Measurements from ENCODE around the gene FLT3LG. TPM values are rescaled to one million over a fixed set of nuclear protein-coding genes. Genes with fewer than 3 reads are reported as not detected.
A peak's percentile ranks its signal among the peaks of the same experiment; 100 is the strongest.
"Not testable (repeated sequence)": the region's sequence is repeated elsewhere in the genome, so short reads cannot be mapped to it uniquely, and the experiment has no call there.

The FLT3LG gene
- total RNA-seq, 2 experiments from 2014 or later = 280 to 297 TPM

DNA sequence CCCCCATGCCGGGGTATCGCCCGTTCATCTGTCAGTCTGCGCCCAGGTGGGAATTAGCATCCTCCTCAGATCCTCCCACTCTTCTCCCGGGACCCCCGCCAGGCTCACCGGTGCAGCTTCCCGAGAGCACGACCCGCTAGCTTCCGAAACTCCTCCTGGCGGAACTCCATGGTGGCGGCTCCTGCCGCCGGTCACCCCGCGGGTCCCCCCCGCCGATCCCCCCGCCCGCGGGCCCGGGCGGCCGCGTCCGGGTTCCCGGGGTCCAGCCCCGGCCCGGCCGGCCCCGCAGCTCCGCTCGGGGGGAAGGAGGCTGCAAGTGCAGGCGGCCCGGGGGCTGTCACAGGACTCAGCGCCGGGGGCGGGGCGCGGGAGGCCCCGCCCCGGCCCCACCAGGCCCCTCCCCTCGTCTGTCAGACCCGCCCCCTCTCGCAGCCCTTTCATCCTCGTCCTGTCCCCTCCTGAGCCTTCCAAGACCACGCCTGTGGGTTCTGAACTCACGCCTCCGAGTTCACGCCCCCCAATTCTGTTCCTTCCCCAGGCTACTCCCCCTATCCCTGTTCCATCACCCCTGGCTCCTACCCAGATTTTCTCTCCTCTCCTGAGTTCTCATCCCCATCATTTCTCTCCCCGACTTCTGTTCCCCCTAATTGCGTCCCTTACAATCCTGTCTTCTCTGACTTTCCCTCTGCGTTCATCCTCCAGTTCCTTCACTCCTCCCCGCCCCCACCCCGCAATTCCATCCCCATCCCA, 32.6 kb upstream of the FLT3LG start, which contains the start of gene SLC17A7:
Gene SLC17A7, minus strand, starts transcription at position 318 of the 750 bp plus-strand sequence. Its CDS starts 148 bp downstream, at position 170.
- DNase-seq (peak; percentile 68), ATAC-seq (peak; percentile 9)
- Mint-ChIP-seq H3K27ac (no peak within 1 kb of the TSS), H3K4me1 (ENCODE audit: low read depth) (peaks cover 43% of the 10 kb centered on the region), H3K36me3 (ENCODE audit: low read depth) (peaks cover 6% of the 10 kb centered on the region), H3K9me3 (ENCODE audit: insufficient read depth) (no peaks in the 10 kb centered on the region), H3K4me3 (peak within 1 kb of the TSS; percentile 78), H3K27me3 (ENCODE audit: low read depth) (peaks cover 58% of the 10 kb centered on the region)
- ChIA-PET POLR2A (interaction anchor here (0.6 to 1.3 kb wide), 2 partner anchors 11 to 81 kb away, joined by 3 to 4 read pairs; partner anchors contain the start of gene PIH1D1), CTCF (interaction anchor here (1.4 to 4.4 kb wide), 5 partner anchors 11 to 49 kb away, joined by 4 to 40 read pairs (median 8); partner anchors contain the start of genes FLT3LG, PIH1D1 and PTH2)

DNA sequence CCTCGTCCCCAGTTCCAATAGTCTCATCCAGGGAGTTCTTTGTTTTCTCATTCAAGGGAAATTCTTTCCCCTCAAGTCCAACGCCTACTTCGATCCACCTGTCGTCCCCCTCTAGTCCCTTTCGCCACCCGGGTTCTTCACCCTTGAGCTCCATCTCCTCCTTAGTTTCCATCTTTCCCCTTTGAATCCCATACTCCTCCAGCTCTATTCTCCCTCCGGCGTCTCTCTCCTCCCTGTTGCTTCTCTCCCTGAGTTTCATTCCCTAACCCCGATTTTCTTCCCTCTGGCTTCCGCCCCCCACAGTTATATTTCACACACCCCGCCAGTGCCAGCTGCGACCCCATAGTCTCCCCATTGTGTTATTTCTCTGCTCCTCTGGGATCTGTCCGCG, 32.1 kb upstream of the FLT3LG start:
- Mint-ChIP-seq H3K9me3 (ENCODE audit: insufficient read depth) (no peaks in the 10 kb centered on the region), H3K4me3 (peak overlapping the region; percentile 78), H3K4me1 (ENCODE audit: low read depth) (peaks cover 48% of the 10 kb centered on the region), H3K27ac (no peak overlapping the region), H3K27me3 (ENCODE audit: low read depth) (peaks cover 54% of the 10 kb centered on the region), H3K36me3 (ENCODE audit: low read depth) (peaks cover 11% of the 10 kb centered on the region)
- ATAC-seq (no peak), DNase-seq (no peak)
- CTCF ChIA-PET = interaction anchor here (1.4 to 4.4 kb wide), 5 partner anchors 10 to 50 kb away, joined by 4 to 40 read pairs (median 8); partner anchors contain the start of genes FLT3LG, PIH1D1 and PTH2
- POLR2A ChIA-PET = interaction anchor here (1.3 kb wide), 1 partner anchor 10 kb away, joined by 4 read pairs; the partner anchor contains the start of gene PIH1D1

DNA sequence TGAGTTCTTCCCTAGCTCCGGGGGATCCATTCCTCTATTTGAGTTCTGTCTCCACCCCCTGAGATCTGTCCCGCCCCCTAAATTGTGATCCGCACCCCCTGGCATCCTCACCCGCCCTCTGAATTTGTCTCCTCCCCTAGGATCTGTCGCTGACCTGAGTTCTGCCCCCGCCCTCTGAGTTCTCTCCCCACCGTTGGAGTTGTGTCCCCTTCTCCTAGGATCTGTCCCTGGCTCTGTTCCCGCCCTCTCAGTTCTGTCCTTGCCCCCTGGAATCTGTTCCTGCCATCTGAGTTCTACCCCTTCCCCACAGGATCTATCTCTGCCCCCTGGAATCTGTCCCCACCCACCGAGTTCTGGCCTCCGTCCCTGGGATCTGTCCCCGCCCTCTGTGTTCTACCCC, 31.7 kb upstream of the FLT3LG start:
- Mint-ChIP-seq H3K9me3 (ENCODE audit: insufficient read depth) (no peaks in the 10 kb centered on the region), H3K27me3 (ENCODE audit: low read depth) (peaks cover 50% of the 10 kb centered on the region), H3K27ac (no peak overlapping the region), H3K4me3 (peak overlapping the region; percentile 78), H3K4me1 (ENCODE audit: low read depth) (peaks cover 50% of the 10 kb centered on the region), H3K36me3 (ENCODE audit: low read depth) (peaks cover 12% of the 10 kb centered on the region)
- ATAC-seq (no peak), DNase-seq (peak; percentile 42)
- POLR2A ChIA-PET = interaction anchor here (1.3 kb wide), 1 partner anchor 10 kb away, joined by 4 read pairs; the partner anchor contains the start of gene PIH1D1
- CTCF ChIA-PET = interaction anchor here (0.8 to 4.4 kb wide), 12 partner anchors 10 to 345 kb away, joined by 3 to 40 read pairs (median 4); partner anchors contain the start of genes ALDH16A1, FLT3LG, PIH1D1 and PTH2

DNA sequence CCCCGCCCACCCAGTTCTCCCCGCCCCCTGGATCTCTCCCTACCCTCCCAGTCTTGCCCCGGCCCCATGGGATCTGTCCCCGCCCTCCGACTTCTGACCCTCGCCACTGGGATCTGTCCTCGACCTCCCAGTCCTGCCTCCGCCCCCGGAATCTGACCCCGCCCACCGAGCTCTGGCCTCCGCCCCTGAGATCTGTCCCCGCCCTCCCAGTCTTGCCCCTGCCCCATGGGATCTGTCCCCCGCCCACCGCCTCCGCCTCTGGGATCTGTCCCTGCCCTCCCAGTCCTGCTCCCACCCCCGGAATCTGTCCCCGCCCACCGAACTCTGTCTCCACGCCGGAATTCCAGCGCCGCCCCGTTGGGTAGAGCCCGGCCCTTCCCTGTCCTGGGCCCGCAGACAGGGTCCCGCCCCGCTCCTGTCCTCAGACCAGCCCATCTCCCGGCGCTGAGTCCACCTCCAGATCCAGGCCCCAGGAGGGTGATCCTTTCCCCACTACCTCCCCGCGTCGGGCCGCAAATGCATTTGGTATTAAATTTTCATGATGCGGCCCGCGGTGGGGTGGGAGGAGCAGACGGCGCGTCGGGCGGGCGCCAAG, 31.1 kb upstream of the FLT3LG start:
- ChIA-PET CTCF (interaction anchor here (0.8 to 4.4 kb wide), 13 partner anchors 9 to 345 kb away, joined by 3 to 40 read pairs (median 4); partner anchors contain the start of genes ALDH16A1, FLT3LG, PIH1D1 and PTH2), POLR2A (interaction anchor here (0.6 to 1.3 kb wide), 3 partner anchors 9 to 1632 kb away, joined by 4 to 5 read pairs (median 4); partner anchors contain the start of gene PIH1D1)
- Mint-ChIP-seq H3K27ac (peak overlapping the region; percentile 84), H3K27me3 (ENCODE audit: low read depth) (peaks cover 45% of the 10 kb centered on the region), H3K4me1 (ENCODE audit: low read depth) (peaks cover 55% of the 10 kb centered on the region), H3K4me3 (peak overlapping the region; percentile 78), H3K36me3 (ENCODE audit: low read depth) (peaks cover 17% of the 10 kb centered on the region), H3K9me3 (ENCODE audit: insufficient read depth) (no peaks in the 10 kb centered on the region)
- DNase-seq (peak; percentile 75), ATAC-seq (peak; percentile 32)

DNA sequence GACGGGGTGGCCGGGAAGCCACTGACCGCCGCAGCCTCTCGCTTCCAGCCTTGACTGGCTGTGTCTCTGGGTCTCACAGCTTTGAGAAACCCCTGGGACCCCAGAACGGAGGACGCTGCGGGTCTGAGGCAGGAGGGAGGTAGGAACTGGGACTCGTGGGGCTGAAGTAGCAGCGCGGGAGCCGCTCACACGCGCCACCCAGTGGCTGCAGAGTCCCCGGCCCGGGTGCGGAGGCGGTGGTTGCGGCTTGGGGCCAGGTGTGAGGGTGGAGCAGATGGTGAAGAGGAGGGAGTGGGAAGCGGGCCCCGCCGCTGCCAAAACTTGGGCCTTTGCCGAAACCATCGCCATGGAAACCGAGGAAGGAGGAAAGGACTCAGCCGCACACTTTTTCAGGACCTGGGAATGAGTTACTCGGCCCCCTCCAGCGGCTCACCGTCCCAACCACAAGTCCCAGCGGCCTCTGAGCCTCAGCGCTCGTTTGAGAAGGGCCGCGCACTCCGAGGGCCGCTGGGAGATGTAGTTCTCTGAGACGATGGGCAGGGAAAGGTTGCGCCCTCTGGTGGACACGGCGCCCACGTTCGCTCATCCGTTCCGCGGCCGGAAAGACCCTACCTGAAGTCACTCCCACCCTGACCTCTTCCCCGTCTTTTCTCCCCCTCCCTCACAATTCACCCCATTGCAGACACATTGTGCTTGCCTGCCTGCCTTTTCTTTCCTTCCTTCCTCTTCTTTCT, 30.5 kb upstream of the FLT3LG start:
- H3K36me3 Mint-ChIP-seq (ENCODE audit: low read depth) = peaks cover 23% of the 10 kb centered on the region
- H3K27me3 Mint-ChIP-seq (ENCODE audit: low read depth) = peaks cover 38% of the 10 kb centered on the region
- CTCF ChIA-PET = interaction anchor here (0.6 to 4.4 kb wide), 15 partner anchors 8 to 346 kb away, joined by 3 to 40 read pairs (median 4); partner anchors contain the start of genes ALDH16A1, FLT3LG, PIH1D1 and PTH2
- H3K4me1 Mint-ChIP-seq (ENCODE audit: low read depth) = peaks cover 60% of the 10 kb centered on the region
- H3K9me3 Mint-ChIP-seq (ENCODE audit: insufficient read depth) = no peaks in the 10 kb centered on the region
- DNase-seq (peak; percentile 96), ATAC-seq (peak; percentile 88)
- H3K27ac Mint-ChIP-seq = peak overlapping the region; percentile 84
- H3K4me3 Mint-ChIP-seq = peak overlapping the region; percentile 78
- POLR2A ChIA-PET = interaction anchor here (0.6 to 0.7 kb wide), 2 partner anchors 410 to 1631 kb away, joined by 4 to 5 read pairs; no protein-coding TSS in a partner anchor

DNA sequence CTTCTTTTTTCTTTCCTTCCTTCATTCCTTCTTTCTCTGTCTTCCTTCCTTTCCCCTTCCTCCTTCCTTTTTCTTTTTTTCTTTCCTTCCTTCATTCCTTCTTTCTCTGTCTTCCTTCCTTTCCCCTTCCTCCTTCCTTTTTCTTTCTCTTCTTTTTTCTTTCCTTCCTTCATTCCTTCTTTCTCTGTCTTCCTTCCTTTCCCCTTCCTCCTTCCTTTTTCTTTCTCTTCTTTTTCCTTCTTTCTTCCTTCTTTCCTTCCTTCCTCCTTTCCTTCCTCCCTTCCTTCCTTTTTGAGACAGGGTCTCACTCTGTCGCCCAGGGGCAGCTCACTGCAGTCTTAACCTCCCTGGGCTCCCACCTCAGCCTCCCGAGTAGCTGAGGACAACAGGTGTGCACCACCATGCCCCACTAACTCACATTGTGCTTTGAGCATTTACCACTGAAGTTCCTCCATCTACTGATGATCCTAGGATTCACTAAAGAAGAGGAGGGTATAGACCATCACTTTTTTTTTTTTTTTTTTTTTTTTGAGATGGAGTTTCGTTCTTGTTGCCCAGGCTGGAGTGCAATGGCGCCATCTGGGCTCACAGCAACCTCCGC, 29.8 kb upstream of the FLT3LG start:
- CTCF ChIA-PET = interaction anchor here (0.6 to 4.4 kb wide), 7 partner anchors 9 to 176 kb away, joined by 3 to 40 read pairs (median 5); partner anchors contain the start of genes ALDH16A1 and FLT3LG
- peaks cover 28% of the 10 kb centered on the region for H3K36me3 Mint-ChIP-seq (ENCODE audit: low read depth)
- peak overlapping the region; percentile 84 for H3K27ac Mint-ChIP-seq
- H3K4me3 Mint-ChIP-seq = peak overlapping the region; percentile 78
- peaks cover 64% of the 10 kb centered on the region for H3K4me1 Mint-ChIP-seq (ENCODE audit: low read depth)
- H3K27me3 Mint-ChIP-seq (ENCODE audit: low read depth) = peaks cover 33% of the 10 kb centered on the region
- ATAC-seq; DNase-seq; POLR2A ChIA-PET; H3K9me3 Mint-ChIP-seq (ENCODE audit: insufficient read depth): not testable (repeated sequence)

DNA sequence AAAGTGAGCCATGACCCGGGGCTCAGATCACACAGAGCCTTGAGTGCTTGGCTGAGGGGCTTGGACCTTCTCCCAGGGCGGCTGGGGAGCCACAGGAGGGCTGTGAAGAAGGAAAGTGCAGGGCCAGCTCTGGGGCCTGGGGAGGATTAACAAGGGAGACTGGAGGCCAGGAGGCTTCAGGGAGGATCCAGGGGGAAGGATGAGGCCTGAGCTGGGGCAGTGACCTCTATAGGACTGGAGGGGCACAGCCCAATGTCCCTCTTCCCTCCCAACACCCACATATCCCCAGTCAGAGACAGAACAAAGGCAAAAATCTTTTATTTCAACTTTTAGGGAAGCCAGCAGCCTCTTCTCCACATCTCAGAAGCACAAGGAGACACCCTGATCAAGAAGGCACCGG, 28.0 kb upstream of the FLT3LG start:
- Mint-ChIP-seq H3K4me1 (ENCODE audit: low read depth) (peaks cover 76% of the 10 kb centered on the region), H3K4me3 (no peak overlapping the region), H3K27me3 (ENCODE audit: low read depth) (peaks cover 15% of the 10 kb centered on the region), H3K27ac (no peak overlapping the region), H3K9me3 (ENCODE audit: insufficient read depth) (no peaks in the 10 kb centered on the region), H3K36me3 (ENCODE audit: low read depth) (peaks cover 42% of the 10 kb centered on the region)
- ChIA-PET POLR2A (interaction anchor here (0.6 kb wide), 1 partner anchor 174 kb away, joined by 3 read pairs; no protein-coding TSS in a partner anchor), CTCF (interaction anchor here (1.3 to 3.8 kb wide), 4 partner anchors 23 to 55 kb away, joined by 3 to 13 read pairs (median 6); partner anchors contain the start of gene FLT3LG)
- no peak for DNase-seq
- ATAC-seq = no peak

DNA sequence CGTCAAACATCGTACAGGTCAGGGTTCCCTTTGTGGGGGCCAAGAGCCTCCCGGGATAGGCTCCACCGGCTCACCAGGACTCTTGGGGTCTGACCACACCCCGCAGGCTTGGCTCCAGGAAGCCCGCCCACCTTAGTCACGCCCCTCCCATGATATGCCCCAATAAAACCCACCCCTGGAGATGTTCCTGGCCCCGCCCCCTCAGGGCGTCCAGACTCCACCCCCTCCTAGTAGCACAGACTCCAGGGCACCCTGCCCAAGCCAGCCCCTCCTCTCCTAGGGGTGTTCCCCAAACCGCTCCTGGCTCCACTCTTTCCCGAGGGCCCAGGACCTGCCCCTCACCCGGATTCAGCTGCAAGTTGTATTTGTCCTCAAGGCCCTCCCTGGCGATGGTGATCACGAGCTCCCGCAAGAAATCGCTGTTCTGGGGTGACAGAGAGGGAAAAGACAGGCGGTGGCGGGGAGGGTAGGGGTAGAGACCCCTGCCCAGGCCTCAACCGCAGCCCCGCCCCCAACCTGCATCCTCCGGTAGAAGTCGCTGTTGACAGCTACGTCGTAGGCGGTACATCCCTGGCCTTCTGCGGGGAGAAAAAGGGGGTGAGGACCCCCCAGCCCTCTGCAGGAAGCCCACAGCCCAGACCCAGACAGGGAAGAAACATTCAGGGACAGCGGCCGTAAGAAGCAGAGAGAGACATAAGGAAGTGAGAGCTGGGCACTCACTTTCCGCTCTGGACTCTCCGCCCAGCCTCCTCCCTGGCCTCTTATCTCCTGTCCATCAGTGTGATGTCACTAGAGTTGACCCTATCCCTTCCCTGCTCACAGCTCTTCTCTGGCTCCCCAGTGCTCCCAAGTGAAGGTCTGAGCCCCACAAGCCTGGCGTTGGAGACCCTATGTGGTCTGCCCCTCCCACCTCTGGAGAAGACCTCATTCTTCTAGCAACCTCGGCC, 26.3 kb upstream of the FLT3LG start:
- peaks cover under 1% of the 10 kb centered on the region for H3K27me3 Mint-ChIP-seq (ENCODE audit: low read depth)
- DNase-seq (no peak), ATAC-seq (no peak)
- no peaks in the 10 kb centered on the region for H3K9me3 Mint-ChIP-seq (ENCODE audit: insufficient read depth)
- POLR2A ChIA-PET = interaction anchor here (0.8 to 1.9 kb wide), 2 partner anchors 23 to 29 kb away, joined by 3 to 5 read pairs; no protein-coding TSS in a partner anchor
- no peak overlapping the region for H3K27ac Mint-ChIP-seq
- peaks cover 50% of the 10 kb centered on the region for H3K36me3 Mint-ChIP-seq (ENCODE audit: low read depth)
- H3K4me1 Mint-ChIP-seq (ENCODE audit: low read depth) = peaks cover 70% of the 10 kb centered on the region
- H3K4me3 Mint-ChIP-seq = no peak overlapping the region
- CTCF ChIA-PET = interaction anchor here (1.1 to 3.8 kb wide), 2 partner anchors 28 to 57 kb away, joined by 3 to 13 read pairs; no protein-coding TSS in a partner anchor

DNA sequence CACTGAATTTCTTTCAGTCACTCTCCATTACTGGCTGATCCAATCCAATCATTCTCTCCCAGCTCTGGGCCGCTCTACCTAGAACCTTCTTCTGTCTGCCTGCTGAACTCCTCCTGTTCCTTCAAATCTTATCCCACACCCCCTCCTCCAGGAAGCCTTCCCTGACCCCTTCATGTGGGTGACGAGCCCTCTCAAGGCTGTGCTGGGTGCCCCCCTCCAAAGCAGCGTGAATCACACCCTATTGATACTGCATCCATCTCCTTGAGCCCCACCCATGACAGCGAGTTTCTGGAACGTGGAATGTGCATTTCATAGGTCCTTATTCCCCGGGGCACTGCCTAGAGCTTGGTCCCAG, 25.6 kb upstream of the FLT3LG start:
- H3K27me3 Mint-ChIP-seq (ENCODE audit: low read depth) = no peaks in the 10 kb centered on the region
- H3K27ac Mint-ChIP-seq = no peak overlapping the region
- ChIA-PET POLR2A (interaction anchor here (0.8 kb wide), 1 partner anchor 28 kb away, joined by 3 read pairs; no protein-coding TSS in a partner anchor), CTCF (interaction anchor here (1.1 to 3.8 kb wide), 2 partner anchors 28 to 57 kb away, joined by 3 to 13 read pairs; no protein-coding TSS in a partner anchor)
- H3K4me3 Mint-ChIP-seq = no peak overlapping the region
- DNase-seq (no peak), ATAC-seq (no peak)
- peaks cover 50% of the 10 kb centered on the region for H3K36me3 Mint-ChIP-seq (ENCODE audit: low read depth)
- peaks cover 67% of the 10 kb centered on the region for H3K4me1 Mint-ChIP-seq (ENCODE audit: low read depth)
- no peaks in the 10 kb centered on the region for H3K9me3 Mint-ChIP-seq (ENCODE audit: insufficient read depth)

Data from activated CD8-positive, alpha-beta T cell treated with anti-CD3 and anti-CD28 coated beads, Interleukin-2, amount 10 ng/mL, durations not matched to agents 7 days and 5 days (primary cell).